Stimulated activated CD4-positive, alpha-beta T cell treated with anti-CD3 and anti-CD28 coated beads, Interleukin-4, amount 100 ng/mL, for 24 hours (primary cell): ENCODE data around the gene WDR93.

Source experiments
- DNase-seq: peaks from one replicate; pipeline ENCODE4 v3.0.0-alpha.2; 2020

The WDR93 gene

DNA sequence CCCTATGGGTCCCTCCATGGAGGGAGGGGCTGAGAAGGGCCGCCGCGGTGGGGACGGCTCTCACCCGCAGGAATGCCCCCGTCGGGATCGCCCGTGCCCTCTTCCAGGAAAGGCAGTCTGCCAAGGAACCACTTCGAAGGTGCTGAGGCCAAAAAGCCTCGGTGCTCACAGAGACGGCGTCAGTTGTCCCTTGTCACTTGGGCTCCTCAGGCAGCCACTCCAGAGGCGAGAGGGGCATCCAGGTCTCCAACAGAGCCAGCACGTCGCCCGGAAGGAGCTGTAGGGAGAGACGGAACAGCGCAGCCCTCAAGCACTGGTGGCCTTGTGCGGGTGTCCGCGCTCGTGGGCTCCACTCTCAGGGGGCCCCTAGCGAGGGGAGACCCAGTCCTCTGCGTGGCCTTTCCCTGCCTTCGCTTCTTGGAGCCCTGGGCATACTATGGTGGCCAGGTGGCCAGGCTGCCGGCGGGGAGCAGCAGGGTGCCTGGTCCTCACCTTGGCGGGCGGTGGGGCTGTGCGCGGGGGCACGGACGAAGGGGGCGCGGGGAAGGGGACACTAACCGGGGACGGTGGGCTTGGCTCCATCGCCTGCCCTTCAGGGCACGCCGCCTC is 59.4 kb downstream of the WDR93 start:
- no peak for DNase-seq

DNA sequence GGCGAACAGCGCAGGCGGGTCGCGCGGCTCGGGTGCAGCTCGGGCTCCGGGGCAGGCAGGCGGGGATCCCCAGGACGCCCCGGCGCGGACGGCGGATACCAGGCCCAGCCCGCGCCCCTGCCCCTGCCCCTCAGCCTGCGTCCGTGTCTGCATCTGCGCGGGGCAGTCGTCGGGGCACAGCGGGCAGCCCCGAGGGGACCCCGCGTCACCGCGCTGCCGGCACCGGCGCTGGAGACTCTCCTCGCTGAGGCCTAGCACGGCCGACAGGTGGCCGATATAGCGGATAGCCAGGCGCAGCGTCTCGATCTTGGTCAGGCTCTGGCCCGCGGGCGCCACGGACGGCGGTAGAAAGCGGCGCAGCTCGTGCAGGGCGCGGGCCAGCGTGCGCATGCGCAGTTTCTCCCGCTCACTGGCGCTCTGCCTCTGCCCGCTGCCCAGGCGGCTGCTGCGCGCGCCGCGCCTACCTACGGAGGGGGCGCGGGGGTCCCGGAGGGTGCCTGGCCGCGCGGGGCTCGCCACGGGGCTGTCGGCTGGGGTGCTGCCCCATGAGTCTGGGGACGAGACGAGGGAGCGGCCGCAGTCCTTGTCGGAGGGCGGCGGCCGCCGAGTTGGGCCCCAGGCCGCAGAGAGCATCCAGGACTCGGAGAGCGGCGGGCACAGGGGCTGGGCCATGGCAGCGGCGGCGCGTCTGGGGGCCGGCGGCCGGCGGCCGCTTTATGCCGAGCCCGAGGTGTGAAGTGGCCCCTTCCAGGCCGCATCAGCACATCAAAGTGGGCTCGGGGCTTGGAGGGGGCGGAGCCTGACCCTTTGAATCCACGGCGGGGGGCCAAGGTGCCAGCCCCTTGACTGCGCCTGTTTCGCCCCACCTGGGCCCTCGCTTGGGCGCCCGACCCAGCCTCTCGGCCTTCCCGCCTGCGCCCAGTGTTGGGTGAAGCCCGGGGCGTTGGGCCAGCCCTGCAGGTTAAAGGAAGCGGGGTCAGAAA is 60.2 kb downstream of the WDR93 start, which contains the start of gene MESP1:
TSS of gene MESP1 (minus strand) at position 690 of the 983 bp plus-strand sequence. CDS start at position 672, 18 bp downstream.
- DNase-seq = peak; percentile 87

DNA sequence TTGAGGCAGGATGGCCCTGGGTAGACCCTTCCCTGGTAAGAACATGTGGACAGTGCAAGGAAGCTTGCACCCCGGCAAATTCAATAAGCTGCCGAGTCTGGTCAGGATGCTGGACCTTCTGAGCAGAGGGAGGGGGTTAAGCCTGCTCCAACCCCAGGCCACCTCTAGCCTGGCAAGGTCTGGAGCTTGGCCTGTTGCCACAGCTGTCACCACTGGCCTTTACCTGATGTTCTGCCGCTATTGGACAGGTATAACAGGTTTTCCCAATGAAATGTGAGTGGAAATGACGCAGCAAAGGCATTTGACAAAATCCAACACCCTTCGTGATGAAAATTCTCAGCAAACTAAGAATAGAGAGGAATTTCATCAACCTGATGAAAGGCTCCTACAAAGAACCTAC is 61.1 kb downstream of the WDR93 start:
- DNase-seq = no peak

GRCh38 chr15:89753855-89754254 is 63.2 kb downstream of the WDR93 start:
- DNase-seq = no peak

DNA sequence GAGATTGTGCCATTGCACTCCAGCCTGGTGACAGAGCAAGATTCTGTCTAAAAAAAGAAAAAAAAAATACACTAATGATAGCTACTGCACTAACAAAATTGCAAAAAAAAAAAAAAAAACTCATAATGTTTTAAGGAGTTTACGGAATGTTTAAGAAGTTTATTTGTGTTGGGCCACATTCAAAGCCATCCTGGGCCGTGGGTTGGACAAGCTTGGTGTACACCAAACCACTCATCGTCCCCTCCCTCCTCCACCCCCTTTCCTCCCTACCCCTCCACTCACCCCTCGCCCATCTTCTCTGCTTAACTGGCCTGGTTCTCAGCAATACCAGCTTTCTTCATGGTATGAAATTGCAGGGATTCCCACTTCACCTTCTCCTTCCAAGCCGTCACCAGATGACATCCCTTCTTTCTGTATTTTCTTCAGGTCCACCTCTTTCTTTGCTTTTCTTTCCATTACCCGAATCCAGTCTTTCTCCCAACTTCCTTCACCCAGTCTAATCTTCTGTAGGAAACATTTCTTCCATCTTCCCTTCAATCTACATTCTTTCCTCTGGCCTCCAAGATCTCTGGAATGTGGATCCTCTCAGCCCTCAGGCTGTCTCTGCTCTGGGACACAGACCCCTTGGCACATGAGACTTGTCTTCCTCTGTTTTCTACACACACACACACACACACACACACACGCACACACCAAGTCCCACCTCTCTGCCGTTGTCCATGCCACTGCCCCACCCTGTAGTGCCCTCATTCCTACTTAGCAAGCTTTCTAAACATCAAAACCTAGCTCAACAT is 63.9 kb downstream of the WDR93 start:
- DNase-seq = no peak

DNA sequence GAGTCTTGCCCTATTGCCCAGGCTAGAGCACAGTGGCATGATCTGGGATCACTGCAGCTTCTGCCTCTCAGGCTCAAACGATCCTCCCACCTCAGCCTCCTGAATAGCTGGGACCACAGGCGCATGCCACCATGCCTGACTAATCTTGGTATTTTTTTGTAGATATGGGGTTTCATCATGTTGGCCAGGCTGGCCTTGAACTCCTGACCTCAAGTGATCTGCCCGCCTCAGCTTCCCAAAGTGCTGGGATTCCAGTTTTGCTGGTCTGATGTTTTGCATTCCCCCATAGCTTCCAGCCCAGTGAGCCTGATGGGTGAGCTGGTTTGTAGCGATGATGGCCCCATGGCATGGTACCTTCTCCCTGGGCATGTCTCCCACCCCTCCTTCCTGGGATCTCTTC is 65.1 kb downstream of the WDR93 start:
- no peak for DNase-seq

DNA sequence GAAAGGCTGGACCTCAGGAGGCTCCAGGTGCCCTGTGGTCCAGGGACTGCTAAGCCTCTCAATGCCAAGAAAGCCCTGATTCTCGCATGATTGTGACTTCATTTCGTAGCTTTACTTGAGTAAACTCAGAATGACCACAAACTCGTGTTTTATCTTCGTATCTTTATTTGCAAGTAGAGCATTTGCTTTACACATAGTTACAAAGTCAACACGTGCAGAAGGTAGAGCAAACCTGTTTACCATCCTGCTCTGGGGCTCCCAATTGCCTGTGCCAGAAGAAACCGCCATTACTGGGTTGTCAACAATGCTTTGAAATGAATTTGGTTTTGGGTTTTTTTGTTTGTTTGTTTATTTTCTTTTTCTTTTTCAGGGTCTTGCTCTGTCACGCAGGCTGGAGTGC is 66.3 kb downstream of the WDR93 start:
- DNase-seq = no peak

DNA sequence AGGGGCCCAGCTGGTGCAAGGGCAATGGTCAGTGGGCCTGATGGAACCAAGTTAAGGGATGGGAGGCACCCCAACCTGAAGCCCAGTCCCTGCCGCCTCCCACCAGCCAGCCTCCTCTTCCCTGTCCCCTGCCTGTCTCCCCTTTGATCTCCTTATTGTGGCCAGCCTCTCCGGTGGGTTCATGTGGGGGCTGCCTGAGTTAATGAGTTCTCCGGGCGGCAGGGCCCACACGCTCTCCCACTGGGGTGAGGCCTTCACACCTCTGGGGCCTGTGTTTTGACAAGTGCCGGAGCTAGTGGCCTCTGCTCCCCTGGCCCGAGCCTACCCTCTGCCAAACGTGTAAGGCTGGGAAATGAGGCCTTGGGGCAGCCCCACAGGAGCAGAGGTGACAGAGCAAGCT is 67.7 kb downstream of the WDR93 start:
- DNase-seq = no peak

DNA sequence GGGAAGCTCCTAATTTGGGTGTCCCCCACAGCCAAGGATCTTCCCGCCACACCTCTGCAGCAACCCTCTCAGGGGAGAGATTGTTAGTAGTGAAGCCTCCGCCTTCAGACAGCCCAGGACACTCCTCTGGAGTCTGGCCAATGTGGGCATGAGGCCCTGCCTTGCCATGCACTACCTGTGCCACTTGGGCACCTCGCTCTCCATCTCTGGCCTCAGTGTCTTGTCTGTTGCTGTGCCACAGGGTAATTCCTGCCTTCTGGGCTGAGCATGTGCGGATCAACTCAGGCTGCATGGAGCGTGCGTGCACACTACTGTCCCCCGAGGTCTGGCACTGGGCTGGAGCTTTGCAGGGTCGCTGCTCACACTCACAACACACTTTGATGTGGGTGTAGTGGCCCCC is 68.4 kb downstream of the WDR93 start:
- no peak for DNase-seq

GRCh38 chr15:89759835-89760234 is 69.2 kb downstream of the WDR93 start:
- no peak for DNase-seq

GRCh38 chr15:89760303-89761008 is 69.8 kb downstream of the WDR93 start:
- peak; percentile 69 for DNase-seq

DNA sequence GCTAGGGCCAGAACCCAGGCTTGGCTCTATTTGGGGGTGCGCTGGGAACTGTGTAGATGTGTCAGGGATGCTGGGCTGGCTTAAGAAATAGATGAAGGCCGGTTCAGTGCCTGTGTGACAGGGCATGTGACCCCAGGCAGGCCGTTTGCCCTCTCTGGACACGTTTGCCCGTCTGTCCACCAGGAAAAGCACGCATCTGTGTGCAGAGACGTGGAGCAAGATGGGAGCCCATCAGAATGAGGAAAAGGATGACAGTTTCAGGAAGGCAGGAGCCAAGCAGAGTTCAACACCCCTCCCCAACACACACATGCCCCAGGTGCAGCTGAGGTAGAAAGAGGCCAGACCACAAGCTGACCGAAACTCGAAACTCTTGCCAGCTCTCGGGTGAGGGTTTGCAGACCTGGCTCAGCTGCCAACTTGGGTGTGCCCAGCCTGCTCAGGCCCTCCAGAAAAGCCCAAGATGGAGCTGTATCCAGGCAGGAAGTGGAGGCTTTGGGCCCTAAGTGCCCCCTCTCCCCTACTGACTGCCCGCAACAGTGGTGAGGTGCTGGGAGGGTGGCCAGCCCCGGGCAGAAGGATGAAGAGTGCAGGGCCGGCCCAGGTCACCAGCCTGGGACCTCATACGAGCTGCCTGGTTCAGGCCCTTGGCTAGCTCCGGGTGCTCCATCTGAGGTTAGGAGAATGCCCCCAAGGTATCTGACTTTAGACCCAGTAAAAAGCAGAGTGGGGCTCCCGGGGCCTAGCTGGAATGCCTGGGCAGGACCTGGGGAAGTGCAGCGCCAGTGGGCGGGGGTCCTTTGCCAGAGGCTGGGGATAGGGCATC is 70.6 kb downstream of the WDR93 start:
- DNase-seq = no peak

GRCh38 chr15:89761929-89762328 is 71.3 kb downstream of the WDR93 start:
- no peak for DNase-seq

- DNase-seq = no peak
These were observed 75.1 kb downstream of the WDR93 start for GRCh38 chr15:89765694-89766093.

- DNase-seq = no peak
These were observed 76.0 kb downstream of the WDR93 start for GRCh38 chr15:89766357-89767311.

DNA sequence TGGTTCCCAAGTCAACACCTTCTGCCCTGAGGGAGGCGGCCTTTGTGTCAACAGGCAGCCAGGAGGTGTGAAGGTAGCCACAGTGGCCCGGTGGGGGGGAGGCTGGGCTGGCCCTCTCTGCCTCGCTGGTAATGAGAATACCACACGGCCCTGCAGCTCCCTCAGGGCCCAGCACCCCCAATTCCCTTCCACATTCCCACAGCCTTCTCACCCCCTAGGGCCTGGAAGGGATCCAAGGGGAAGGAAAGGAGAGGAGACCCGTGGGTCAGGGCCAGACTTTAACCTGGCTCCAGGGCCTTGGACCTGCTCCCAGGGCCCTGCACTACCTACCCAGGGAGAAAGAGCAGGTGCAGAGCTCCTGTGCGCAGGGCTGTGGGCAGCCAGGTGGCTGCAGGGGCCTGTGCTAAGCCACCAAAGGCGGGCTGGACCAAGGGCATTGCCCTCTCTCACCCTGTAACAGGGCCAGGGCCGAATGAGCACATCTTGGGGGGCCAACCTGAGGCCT is 76.9 kb downstream of the WDR93 start:
- no peak for DNase-seq

DNA sequence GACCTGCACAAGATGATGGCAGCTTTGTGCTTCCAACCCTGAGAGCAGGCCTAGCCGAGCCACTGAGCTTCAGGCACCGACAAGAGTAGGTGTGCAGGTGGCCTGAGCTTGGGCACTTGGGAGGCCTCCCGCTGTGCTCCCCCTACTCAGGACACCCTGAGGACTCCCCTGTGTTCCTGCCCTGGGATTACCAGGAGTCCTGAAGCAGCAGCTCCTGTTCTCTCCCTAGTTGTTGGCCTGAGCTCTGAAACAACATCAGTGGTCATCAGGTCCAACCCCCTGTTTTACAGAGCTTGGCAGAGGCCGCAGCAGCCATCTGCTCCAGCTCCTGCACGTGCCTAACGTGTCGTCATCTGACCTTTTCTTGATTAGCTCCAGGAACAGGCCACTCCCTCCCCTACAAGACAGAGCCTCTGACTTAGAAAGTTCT is 77.5 kb downstream of the WDR93 start:
- no peak for DNase-seq

DNA sequence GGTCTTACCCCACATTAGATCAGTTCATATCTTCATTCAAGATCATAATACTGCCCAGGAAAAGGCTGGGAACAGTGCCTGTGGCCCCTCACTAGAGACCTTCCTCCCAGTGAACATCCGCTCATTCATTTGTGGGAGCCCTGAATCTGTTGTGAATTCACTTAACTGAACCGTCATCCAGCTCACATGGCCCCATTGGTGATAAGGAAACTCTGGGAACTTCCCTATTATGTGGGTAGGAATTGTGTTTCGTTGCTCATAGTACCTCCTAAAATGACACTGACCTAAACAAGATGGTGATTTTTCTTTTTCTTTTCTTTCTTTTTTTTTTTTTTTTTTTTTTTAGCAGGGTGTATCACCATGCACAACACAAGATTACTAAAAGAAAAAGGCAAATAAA is 78.8 kb downstream of the WDR93 start:
- no peak for DNase-seq

GRCh38 chr15:89770041-89770440 is 79.4 kb downstream of the WDR93 start:
- DNase-seq = no peak

DNA sequence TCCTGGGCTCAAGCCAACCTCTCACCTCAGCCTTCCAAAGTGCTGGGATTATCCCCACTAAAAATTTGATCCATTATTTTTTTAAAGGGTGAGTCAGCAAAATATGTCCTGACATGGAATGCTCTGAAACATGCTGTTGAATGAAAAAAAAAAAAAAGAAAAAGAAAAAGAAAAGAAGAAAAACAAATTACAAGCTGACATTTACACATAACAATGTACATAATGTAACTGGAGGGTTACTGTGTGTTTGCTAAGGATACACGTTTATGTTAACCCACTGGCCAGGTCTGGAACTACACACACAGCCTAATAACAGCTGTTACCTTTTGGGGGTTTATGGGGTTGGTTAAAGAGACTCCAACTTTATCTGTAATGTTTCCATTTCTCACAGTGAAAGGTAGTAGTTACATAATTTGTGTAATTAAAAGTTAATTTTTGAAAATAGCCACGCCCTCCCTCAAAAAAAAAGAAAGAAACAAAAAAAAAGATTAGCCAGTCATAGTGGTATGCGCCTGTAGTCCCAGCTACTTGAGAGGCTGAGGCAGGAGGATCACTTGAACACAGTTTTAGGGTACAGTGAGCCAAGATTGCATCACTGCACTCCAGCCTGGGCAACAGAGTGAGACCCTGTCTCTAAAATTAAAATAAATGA is 82.4 kb downstream of the WDR93 start:
- DNase-seq = no peak
